B cell (primary cell): ENCODE results near the gene ST6GALNAC5. TPM values are rescaled to one million over a fixed set of nuclear protein-coding genes. Genes with fewer than 3 reads are reported as not detected.

Source experiments
- ATAC-seq: fragments of 200-7000 bp; cut with Tn5 transposase; one replicate; pipeline ENCODE4 v1.10.0; 2021; ENCODE audit warnings: low read depth, mild to moderate bottlenecking, moderate number of reproducible peaks, moderate library complexity
- CTCF ChIA-PET: fragments of 350-600 bp; sonication (Branson Sonifier 250); formaldehyde crosslinking; loops from one replicate; lab custom pipeline; 2021; ENCODE audit warnings: antibody characterized with exemption, inconsistent platforms; lab: Charles Lee
- POLR2A ChIA-PET: fragments of 350-600 bp; sonication (Branson Sonifier 250); formaldehyde crosslinking; loops from one replicate; lab custom pipeline; 2021; ENCODE audit warnings: antibody characterized with exemption; lab: Charles Lee
- DNase-seq: peaks from one replicate; pipeline ENCODE4 v3.0.0; 2013
- H2AFZ ChIP-seq: 2 replicates; pipeline ENCODE4 v1.6.1; 2012; ENCODE audit warnings: mild to moderate bottlenecking, low read depth, low read length; ENCODE audit not compliant: insufficient read depth, poor library complexity, severe bottlenecking
- H3K27ac ChIP-seq, 2 donors: 1 replicate in 1 of 2; 2 replicates in 1 of 2; pipeline ENCODE4 v1.5.1; 2012 to 2013; ENCODE audit warnings: low read length in 2 of 2, mild to moderate bottlenecking in 2 of 2, moderate library complexity in 1 of 2
- H3K27me3 ChIP-seq, 4 experiments: fragments of 200-600 bp in 1 of 4; sonication (generic) in 1 of 4; replicated peaks in 1 of 4; 1 replicate in 2 of 4; 2 replicates in 2 of 4; pipeline versions ENCODE4 v1.6.1 to v1.7.0; 2013 to 2016; ENCODE audit warnings: low read length in 3 of 4, mild to moderate bottlenecking in 2 of 4, mixed read lengths in 1 of 4, moderate library complexity in 1 of 4; ENCODE audit not compliant: insufficient read depth in 4 of 4, control insufficient read depth in 3 of 4; ENCODE audit errors: control extremely low read depth in 1 of 4
- H3K36me3 ChIP-seq, 2 experiments: replicated peaks in 1 of 2; 1 replicate in 1 of 2; 2 replicates in 1 of 2; pipeline versions ENCODE4 v1.6.1 to v1.7.1; 2013; ENCODE audit warnings: low read length in 1 of 2; ENCODE audit not compliant: insufficient read depth in 2 of 2, control insufficient read depth in 1 of 2; ENCODE audit errors: control extremely low read depth in 1 of 2, extremely low read depth in 1 of 2
- H3K4me1 ChIP-seq, 2 donors: fragments of 200-600 bp in 1 of 2; sonication (generic) in 1 of 2; 1 replicate in 1 of 2; 2 replicates in 1 of 2; pipeline versions ENCODE4 v1.5.1 to v1.6.1; 2013 to 2017; ENCODE audit warnings: low read length in 2 of 2; ENCODE audit not compliant: control insufficient read depth in 2 of 2, insufficient read depth in 2 of 2
- H3K4me2 ChIP-seq: replicated peaks from 2 replicates; pipeline ENCODE3; 2012; ENCODE audit warnings: mild to moderate bottlenecking, low read depth, low read length; ENCODE audit not compliant: poor library complexity, severe bottlenecking
- H3K4me3 ChIP-seq, 5 experiments: fragments of 200-600 bp in 1 of 5; sonication (generic) in 1 of 5; 1 replicate in 3 of 5; 2 replicates in 2 of 5; pipeline versions ENCODE4 v1.5.1 to v1.7.0; 2011 to 2016; ENCODE audit warnings: low read length in 4 of 5, mild to moderate bottlenecking in 4 of 5, low read depth in 2 of 5, control low read depth in 1 of 5, moderate library complexity in 1 of 5; ENCODE audit not compliant: insufficient read depth in 1 of 5; ENCODE audit errors: control extremely low read depth in 1 of 5, extremely low read depth in 1 of 5
- H3K79me2 ChIP-seq: fragments of 200-600 bp; sonication (generic); one replicate; pipeline ENCODE4 v1.6.0; 2016; ENCODE audit warnings: low read length; ENCODE audit not compliant: control insufficient read depth, insufficient read depth
- H3K9ac ChIP-seq: fragments of 200-600 bp; sonication (generic); 2 replicates; pipeline ENCODE4 v1.6.1; 2017; ENCODE audit warnings: mild to moderate bottlenecking, low read length, moderate library complexity
- H3K9me3 ChIP-seq, 3 donors: one replicate each; pipeline versions ENCODE4 v1.6.1 to v1.7.1; 2013; ENCODE audit warnings: low read length in 2 of 3; ENCODE audit not compliant: control insufficient read depth in 2 of 3, insufficient read depth in 1 of 3; ENCODE audit errors: control extremely low read depth in 1 of 3
- H4K20me1 ChIP-seq: 2 replicates; pipeline ENCODE4 v1.6.0; 2012; ENCODE audit warnings: mild to moderate bottlenecking, low read length; ENCODE audit not compliant: insufficient read depth, control insufficient read depth, poor library complexity, severe bottlenecking
- H3K27ac Mint-ChIP-seq: one replicate; pipeline ENCODE4 v1.8.0; 2021; ENCODE audit warnings: mixed read lengths
- H3K27me3 Mint-ChIP-seq: one replicate; pipeline ENCODE4 v1.8.0; 2021; ENCODE audit warnings: mixed read lengths
- H3K4me1 Mint-ChIP-seq: one replicate; pipeline ENCODE4 v1.8.0; 2021; ENCODE audit warnings: mixed read lengths
- H3K4me3 Mint-ChIP-seq: one replicate; pipeline ENCODE4 v1.8.0; 2021; ENCODE audit warnings: mixed read lengths
- H3K9me3 Mint-ChIP-seq: one replicate; pipeline ENCODE4 v1.8.0; 2022; ENCODE audit warnings: mixed read lengths; ENCODE audit not compliant: insufficient read depth
- CTCF ChIP-seq: fragments of 200-600 bp; IDR thresholded peaks from one replicate; pipeline ENCODE4 v1.8.0; 2022; ENCODE audit warnings: antibody characterized with exemption, mild to moderate bottlenecking
- EZH2 ChIP-seq: IDR thresholded peaks from 2 replicates; pipeline ENCODE4 v1.6.1; 2012; ENCODE audit warnings: borderline replicate concordance, low read depth, mild to moderate bottlenecking, moderate library complexity, low read length; ENCODE audit not compliant: insufficient read depth, poor library complexity, severe bottlenecking
- WGBS: methylation state at CpG from one replicate; pipeline ENCODE4 v1.1.5; 2013; ENCODE audit warnings: missing lambda C conversion rate; ENCODE audit not compliant: insufficient coverage; 5-methylcytosine and 5-hydroxymethylcytosine counted together
- intact Hi-C: fragments of 100-400 bp; cut with micrococcal nuclease; formaldehyde crosslinking; loops from one replicate; pipeline ENCODE4 v1.10.0; 2022
- polyA plus RNA-seq: library from polyadenylated mRNA; depleted of rRNA; stranded (reverse); fragments of >200 nt; gene quantifications from 2 replicates; pipeline ENCODE4 v1.2.3, GENCODE V29; 2012
- total RNA-seq, 2 donors: library from RNA; stranded (reverse); fragments of 120-200 nt in 1 of 2; gene quantifications; 1 replicate in 1 of 2; 2 replicates in 1 of 2; pipeline versions ENCODE4 v1.2.3 to v1.2.4, GENCODE V29; 2013 to 2022

Gene ST6GALNAC5
- total and polyA plus RNA-seq, 2 donors (not counting 1 experiment from before 2014, with no cell fraction given), result not detected

GRCh38 chr1:76843821-76844464 lies 23.3 kb upstream of the ST6GALNAC5 start:
- CTCF ChIA-PET, result no interaction called here
- H3K36me3 ChIP-seq, result no peaks in the 10 kb centered on the region
- H2AFZ ChIP-seq, result no peak overlapping the region
- no peak overlapping the region for H3K9ac ChIP-seq
- no peak overlapping the region for H3K27ac ChIP-seq
- no peak overlapping the region for H3K27ac Mint-ChIP-seq
- H3K4me1 ChIP-seq, result no peaks in the 10 kb centered on the region
- POLR2A ChIA-PET, result no interaction called here
- no peak for DNase-seq
- no peaks in the 10 kb centered on the region for H3K79me2 ChIP-seq
- no peak overlapping the region for H3K4me3 ChIP-seq
- intact Hi-C loops, result no loop called here
- no peaks in the 10 kb centered on the region for H3K9me3 Mint-ChIP-seq
- H3K9me3 ChIP-seq, result no peaks in the 10 kb centered on the region
- no peak for ATAC-seq
- peaks cover 5% of the 10 kb centered on the region for H3K4me1 Mint-ChIP-seq
- H3K27me3 Mint-ChIP-seq, result no peaks in the 10 kb centered on the region
- TF ChIP-seq EZH2 (no peak), CTCF (no peak)
- H3K4me3 Mint-ChIP-seq, result no peak overlapping the region
- WGBS, result 85% methylated on average over 4 of the region's 5 CpGs
- no peaks in the 10 kb centered on the region for H4K20me1 ChIP-seq
- H3K4me2 ChIP-seq, result no peak overlapping the region
- no peaks in the 10 kb centered on the region for H3K27me3 ChIP-seq

GRCh38 chr1:76854255-76854654 lies 13.0 kb upstream of the ST6GALNAC5 start:
- no peaks in the 10 kb centered on the region for H4K20me1 ChIP-seq
- intact Hi-C loops, result no loop called here
- ChIA-PET CTCF (no interaction called here), POLR2A (no interaction called here)
- DNase-seq (no peak), ATAC-seq (no peak)
- H3K9me3 Mint-ChIP-seq, result no peaks in the 10 kb centered on the region
- no peak overlapping the region for H3K9ac ChIP-seq
- no peak overlapping the region for H3K27ac ChIP-seq
- H3K4me1 Mint-ChIP-seq, result no peaks in the 10 kb centered on the region
- H3K27ac Mint-ChIP-seq, result no peak overlapping the region
- 93% methylated on average over 3 of the region's 3 CpGs for WGBS
- H3K79me2 ChIP-seq, result no peaks in the 10 kb centered on the region
- H2AFZ ChIP-seq, result no peak overlapping the region
- no peaks in the 10 kb centered on the region for H3K9me3 ChIP-seq
- no peak overlapping the region for H3K4me2 ChIP-seq
- H3K27me3 ChIP-seq, result no peaks in the 10 kb centered on the region
- H3K4me3 ChIP-seq, result no peak overlapping the region
- TF ChIP-seq CTCF, result no peak
- no peak for TF ChIP-seq EZH2
- no peak overlapping the region for H3K4me3 Mint-ChIP-seq
- no peaks in the 10 kb centered on the region for H3K27me3 Mint-ChIP-seq
- no peaks in the 10 kb centered on the region for H3K4me1 ChIP-seq
- no peaks in the 10 kb centered on the region for H3K36me3 ChIP-seq
